HG03280 (cell line): ENCODE measurements around the gene GRM4.

Experiments used
- ATAC-seq: cut with Tn5 transposase; IDR thresholded peaks from one replicate; pipeline ENCODE4 v1.9.1; 2021; ENCODE audit warnings: mild to moderate bottlenecking, moderate library complexity; ENCODE audit not compliant: unreplicated experiment

GRM4 gene

GRCh38 chr6:34086558-34086957 is 59.3 kb downstream of the GRM4 start:
- ATAC-seq, result no peak

GRCh38 chr6:34085453-34086170 is 60.3 kb downstream of the GRM4 start:
- ATAC-seq, result no peak

- no peak for ATAC-seq
Observed at GRCh38 chr6:34084591-34085290, 61.1 kb downstream of the GRM4 start.

- no peak for ATAC-seq
Observed at GRCh38 chr6:34082864-34083626, 62.8 kb downstream of the GRM4 start.

- no peak for ATAC-seq
Observed at GRCh38 chr6:34082348-34082747, 63.5 kb downstream of the GRM4 start.

- ATAC-seq, result no peak
Observed at GRCh38 chr6:34080357-34080756, 65.5 kb downstream of the GRM4 start.

- ATAC-seq, result no peak
Observed at GRCh38 chr6:34079899-34080298, 66.0 kb downstream of the GRM4 start.

- no peak for ATAC-seq
Observed at GRCh38 chr6:34075906-34076305, 70.0 kb downstream of the GRM4 start.

GRCh38 chr6:34074064-34074742 is 71.7 kb downstream of the GRM4 start:
- ATAC-seq, result no peak

- ATAC-seq, result no peak
Observed at GRCh38 chr6:34073540-34073939, 72.3 kb downstream of the GRM4 start.

- no peak for ATAC-seq
Observed at GRCh38 chr6:34072727-34073126, 73.2 kb downstream of the GRM4 start.

- ATAC-seq, result no peak
Observed at GRCh38 chr6:34071884-34072379, 74.0 kb downstream of the GRM4 start.

GRCh38 chr6:34071136-34071883 is 74.6 kb downstream of the GRM4 start:
- no peak for ATAC-seq

GRCh38 chr6:34070315-34071135 is 75.4 kb downstream of the GRM4 start:
- ATAC-seq, result no peak

- no peak for ATAC-seq
Observed at GRCh38 chr6:34068462-34069044, 77.3 kb downstream of the GRM4 start.

GRCh38 chr6:34067814-34068213 is 78.1 kb downstream of the GRM4 start:
- ATAC-seq, result no peak

GRCh38 chr6:34066772-34067770 is 78.8 kb downstream of the GRM4 start:
- ATAC-seq, result no peak

- ATAC-seq, result no peak
Observed at GRCh38 chr6:34066218-34066571, 79.7 kb downstream of the GRM4 start.
